ENCODE data around the gene HOXB2. TPM values are rescaled to one million over a fixed set of nuclear protein-coding genes. Genes with fewer than 3 reads are reported as not detected.

HOXB2 gene
- total RNA-seq, 6 experiments from 2014 or later, result 1.1 to 1.9 (median 1.5) TPM

DNA sequence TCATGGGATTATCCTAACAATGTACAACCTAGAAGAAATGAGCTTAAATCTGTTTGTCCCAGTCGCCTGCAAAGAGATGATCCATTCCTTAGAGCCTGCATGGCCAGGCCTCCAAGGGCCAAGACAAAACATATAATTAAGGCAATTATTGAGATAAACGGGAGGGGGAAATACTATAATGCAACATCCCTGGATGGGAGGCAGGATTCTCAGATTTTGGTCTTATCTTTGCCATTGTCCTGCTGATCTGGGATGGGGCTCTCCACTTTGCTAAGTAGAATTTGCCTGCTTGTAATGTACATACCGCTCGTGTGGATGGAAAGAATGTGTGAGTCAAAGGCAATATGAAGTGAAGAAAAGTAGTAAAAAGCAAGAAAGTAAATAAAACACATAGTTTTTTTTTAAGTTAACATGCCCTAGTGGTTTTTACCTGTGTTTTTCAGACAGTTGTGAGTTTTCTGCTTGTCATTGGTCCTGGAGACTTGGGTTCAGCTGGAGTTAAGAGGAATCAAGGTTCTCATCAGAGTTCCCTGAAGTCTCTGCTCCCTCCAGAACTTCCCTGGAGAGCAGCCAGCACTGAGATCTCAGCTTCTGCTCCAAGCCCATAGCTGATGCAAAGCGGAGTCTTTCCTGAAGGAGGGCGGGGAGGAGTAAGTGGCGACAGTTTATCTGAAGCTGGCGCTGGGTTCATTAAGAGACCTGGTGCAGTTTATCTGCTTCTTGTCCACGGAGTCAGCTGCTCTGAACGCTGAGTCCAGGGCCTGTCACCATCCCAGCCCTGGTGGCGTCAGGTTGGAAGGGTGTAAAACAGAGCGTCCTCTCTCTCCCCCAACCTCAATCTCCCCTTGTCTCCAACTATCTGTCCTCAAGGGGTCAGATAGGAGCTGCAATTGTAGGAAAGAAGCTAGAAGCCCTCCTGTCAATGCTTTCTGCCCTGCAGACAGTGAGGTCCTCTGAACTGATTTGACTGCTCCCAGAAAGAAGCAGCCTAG lies 44.2 kb downstream of the HOXB2 start:
- no peak overlapping the region for H3K4me3 ChIP-seq
- H3K27ac ChIP-seq, result no peak overlapping the region
- ATAC-seq (peak; percentile 25 to 40 (median 36)), DNase-seq (peak in 2 of 3 donors; percentile 22 to 51)
- intact Hi-C loops (cut with DNase I), result no loop called here
- no peak for TF ChIP-seq POLR2A (IDR thresholded peaks at IDR 0.05)
- TF ChIP-seq, protein P1, sequence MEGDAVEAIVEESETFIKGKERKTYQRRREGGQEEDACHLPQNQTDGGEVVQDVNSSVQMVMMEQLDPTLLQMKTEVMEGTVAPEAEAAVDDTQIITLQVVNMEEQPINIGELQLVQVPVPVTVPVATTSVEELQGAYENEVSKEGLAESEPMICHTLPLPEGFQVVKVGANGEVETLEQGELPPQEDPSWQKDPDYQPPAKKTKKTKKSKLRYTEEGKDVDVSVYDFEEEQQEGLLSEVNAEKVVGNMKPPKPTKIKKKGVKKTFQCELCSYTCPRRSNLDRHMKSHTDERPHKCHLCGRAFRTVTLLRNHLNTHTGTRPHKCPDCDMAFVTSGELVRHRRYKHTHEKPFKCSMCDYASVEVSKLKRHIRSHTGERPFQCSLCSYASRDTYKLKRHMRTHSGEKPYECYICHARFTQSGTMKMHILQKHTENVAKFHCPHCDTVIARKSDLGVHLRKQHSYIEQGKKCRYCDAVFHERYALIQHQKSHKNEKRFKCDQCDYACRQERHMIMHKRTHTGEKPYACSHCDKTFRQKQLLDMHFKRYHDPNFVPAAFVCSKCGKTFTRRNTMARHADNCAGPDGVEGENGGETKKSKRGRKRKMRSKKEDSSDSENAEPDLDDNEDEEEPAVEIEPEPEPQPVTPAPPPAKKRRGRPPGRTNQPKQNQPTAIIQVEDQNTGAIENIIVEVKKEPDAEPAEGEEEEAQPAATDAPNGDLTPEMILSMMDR (IDR thresholded peaks at IDR 0.05), result peak in 1 of 4 donors; percentile 5
- no peaks in the 10 kb centered on the region for H3K9me3 ChIP-seq
- H3K27me3 ChIP-seq, result no peaks in the 10 kb centered on the region
- H3K4me1 ChIP-seq, result no peaks in the 10 kb centered on the region
- no peaks in the 10 kb centered on the region for H3K36me3 ChIP-seq
- 46% methylated on average over 12 of the region's 12 CpGs for WGBS (ENCODE audit: insufficient coverage, low coverage, low lambda C conversion rate, missing lambda C conversion rate)

DNA sequence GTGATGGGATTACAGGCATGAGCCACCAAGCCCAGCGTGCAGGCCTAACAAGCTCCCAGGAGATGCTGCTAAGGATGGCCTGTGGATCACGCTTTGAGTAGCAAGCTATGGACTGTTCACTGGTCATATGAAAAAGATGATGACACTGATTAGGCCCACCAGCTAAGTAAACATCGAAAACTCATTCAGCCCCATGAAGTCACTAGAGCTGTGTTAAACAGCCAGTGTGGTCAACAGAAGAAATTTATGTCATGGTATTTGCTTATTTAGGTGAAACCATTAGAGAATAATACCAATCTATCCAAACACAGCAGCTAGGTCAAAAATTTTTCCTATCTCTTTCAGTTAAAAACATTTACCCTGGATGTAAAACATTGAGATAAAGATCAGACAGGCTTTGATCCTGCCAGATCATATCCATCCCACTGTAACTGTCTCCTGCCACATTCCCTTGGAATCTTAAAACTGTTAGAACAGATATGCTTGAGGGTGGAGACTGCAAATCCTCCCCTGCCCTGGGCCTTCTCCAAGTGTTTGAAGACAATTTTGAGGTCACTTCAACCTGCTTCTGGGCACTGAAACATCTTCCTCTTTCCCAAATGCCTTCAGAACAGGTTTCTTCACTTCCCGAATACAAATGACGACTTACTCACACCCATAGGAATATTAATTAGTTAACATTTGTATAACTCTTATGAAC lies 45.0 kb downstream of the HOXB2 start:
- 86% methylated on average over 2 of the region's 5 CpGs for WGBS (ENCODE audit: insufficient coverage, low coverage, low lambda C conversion rate, missing lambda C conversion rate)
- H3K36me3 ChIP-seq, result no peaks in the 10 kb centered on the region
- no peaks in the 10 kb centered on the region for H3K9me3 ChIP-seq
- no peaks in the 10 kb centered on the region for H3K4me1 ChIP-seq
- H3K27me3 ChIP-seq, result no peaks in the 10 kb centered on the region
- ATAC-seq (no peak), DNase-seq (no peak)
- intact Hi-C loops (cut with DNase I), result no loop called here
- TF ChIP-seq POLR2A (IDR thresholded peaks at IDR 0.05), result no peak
- TF ChIP-seq, protein P1 (IDR thresholded peaks at IDR 0.05), result no peak
- no peak overlapping the region for H3K4me3 ChIP-seq
- no peak overlapping the region for H3K27ac ChIP-seq

DNA sequence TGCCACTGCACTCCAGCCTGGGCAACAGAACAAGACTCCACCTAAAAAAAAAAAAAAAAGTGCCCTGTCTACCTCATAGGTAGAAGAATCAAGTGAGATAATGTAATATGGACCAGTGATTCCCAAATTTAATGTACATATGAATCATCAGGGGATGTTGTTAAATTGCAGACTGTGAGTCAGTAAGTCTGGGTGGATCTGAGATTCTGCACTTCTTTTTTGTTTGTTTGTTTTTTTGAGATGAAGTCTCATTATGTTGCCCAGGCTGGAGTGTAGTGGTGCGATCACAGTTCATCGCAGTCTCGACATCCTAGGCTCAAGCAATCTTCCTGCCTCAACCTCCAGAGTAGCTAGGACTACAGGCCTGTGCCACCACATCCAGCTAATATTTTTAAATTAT lies 45.7 kb downstream of the HOXB2 start:
- H3K27me3 ChIP-seq, result no peaks in the 10 kb centered on the region
- H3K9me3 ChIP-seq, result no peaks in the 10 kb centered on the region
- TF ChIP-seq, protein P1 (IDR thresholded peaks at IDR 0.05), result no peak
- no peak for TF ChIP-seq POLR2A (IDR thresholded peaks at IDR 0.05)
- H3K27ac ChIP-seq, result no peak overlapping the region
- WGBS (ENCODE audit: insufficient coverage, low coverage, low lambda C conversion rate, missing lambda C conversion rate), result 88% methylated on average over 3 of the region's 3 CpGs
- H3K4me3 ChIP-seq, result no peak overlapping the region
- intact Hi-C loops (cut with DNase I), result no loop called here
- no peaks in the 10 kb centered on the region for H3K4me1 ChIP-seq
- ATAC-seq, result no peak
- no peak for DNase-seq
- no peaks in the 10 kb centered on the region for H3K36me3 ChIP-seq

DNA sequence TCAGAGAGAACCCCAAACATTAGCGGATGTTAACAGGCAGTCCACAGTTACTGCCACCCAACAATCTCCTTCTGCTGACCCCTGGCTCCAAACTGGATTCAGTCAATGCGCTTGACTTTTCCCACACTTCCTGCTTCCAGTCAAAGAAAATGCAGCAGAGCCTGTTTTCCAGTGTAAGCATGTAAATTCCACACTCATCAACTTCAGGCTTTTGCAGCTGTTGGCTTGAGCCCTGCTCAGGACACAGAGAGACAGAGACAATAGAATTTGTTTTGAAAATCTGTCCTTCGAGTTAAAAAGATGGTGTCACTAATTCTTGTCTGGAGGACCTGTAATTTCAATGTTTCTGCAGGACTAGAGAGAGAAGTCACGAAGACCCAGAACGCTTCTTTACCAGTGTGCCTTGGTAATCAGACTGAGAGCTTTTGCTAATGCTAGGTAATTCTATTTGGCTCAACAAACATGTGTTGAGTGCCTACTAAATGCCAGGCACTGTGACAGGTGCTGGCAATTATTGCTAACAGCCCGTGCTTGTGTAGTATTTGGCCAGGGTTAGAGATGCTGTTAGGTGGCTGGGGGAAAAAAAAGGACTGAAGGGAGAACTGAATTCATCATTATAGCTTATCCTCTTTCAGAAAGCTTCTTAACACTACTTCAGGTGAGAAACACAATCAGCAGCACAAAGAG lies 46.6 kb downstream of the HOXB2 start:
- no peak for ATAC-seq
- TF ChIP-seq, protein P1 (IDR thresholded peaks at IDR 0.05), result no peak
- TF ChIP-seq POLR2A (IDR thresholded peaks at IDR 0.05), result no peak
- peaks cover 0 to 3% of the 10 kb centered on the region in 2 donors for H3K27me3 ChIP-seq
- H3K9me3 ChIP-seq, result no peaks in the 10 kb centered on the region
- intact Hi-C loops (cut with DNase I), result no loop called here
- no peak for DNase-seq
- 53% methylated on average over 5 of the region's 6 CpGs for WGBS (ENCODE audit: insufficient coverage, low coverage, low lambda C conversion rate, missing lambda C conversion rate)
- H3K4me1 ChIP-seq, result no peaks in the 10 kb centered on the region
- no peaks in the 10 kb centered on the region for H3K36me3 ChIP-seq
- H3K27ac ChIP-seq, result no peak overlapping the region
- no peak overlapping the region for H3K4me3 ChIP-seq

Measured in right lobe of liver (tissue), 6 donors.